ENCODE measurements around the gene PSTPIP1.

Gene PSTPIP1

GRCh38 chr15:77042955-77043920 is 48.3 kb downstream of the PSTPIP1 start:
- DNase-seq (ENCODE audit: low read depth, low spot score) = no peak

- no peak for DNase-seq (ENCODE audit: low read depth, low spot score)
These were observed 49.5 kb downstream of the PSTPIP1 start for GRCh38 chr15:77044228-77045042.

- no peak for DNase-seq (ENCODE audit: low read depth, low spot score)
These were observed 51.1 kb downstream of the PSTPIP1 start for GRCh38 chr15:77045985-77046384.

- no peak for DNase-seq (ENCODE audit: low read depth, low spot score)
These were observed 51.9 kb downstream of the PSTPIP1 start for GRCh38 chr15:77046704-77047412.

- DNase-seq (ENCODE audit: low read depth, low spot score) = no peak
These were observed 53.4 kb downstream of the PSTPIP1 start for GRCh38 chr15:77048135-77048876.

GRCh38 chr15:77052556-77052955 is 57.6 kb downstream of the PSTPIP1 start:
- DNase-seq (ENCODE audit: low read depth, low spot score) = no peak

GRCh38 chr15:77053709-77054108 is 58.8 kb downstream of the PSTPIP1 start:
- no peak for DNase-seq (ENCODE audit: low read depth, low spot score)

GRCh38 chr15:77057072-77057471 is 62.1 kb downstream of the PSTPIP1 start:
- no peak for DNase-seq (ENCODE audit: low read depth, low spot score)

- DNase-seq (ENCODE audit: low read depth, low spot score) = no peak
These were observed 62.8 kb downstream of the PSTPIP1 start for GRCh38 chr15:77057685-77058084.

GRCh38 chr15:77058468-77058867 is 63.5 kb downstream of the PSTPIP1 start:
- no peak for DNase-seq (ENCODE audit: low read depth, low spot score)

- DNase-seq (ENCODE audit: low read depth, low spot score) = no peak
These were observed 64.9 kb downstream of the PSTPIP1 start for GRCh38 chr15:77059786-77060361.

GRCh38 chr15:77060546-77060945 is 65.6 kb downstream of the PSTPIP1 start:
- DNase-seq (ENCODE audit: low read depth, low spot score) = no peak

- no peak for DNase-seq (ENCODE audit: low read depth, low spot score)
These were observed 68.3 kb downstream of the PSTPIP1 start for GRCh38 chr15:77063249-77063648.

GRCh38 chr15:77064063-77064462 is 69.1 kb downstream of the PSTPIP1 start:
- no peak for DNase-seq (ENCODE audit: low read depth, low spot score)

- no peak for DNase-seq (ENCODE audit: low read depth, low spot score)
These were observed 69.8 kb downstream of the PSTPIP1 start for GRCh38 chr15:77064539-77065308.

GRCh38 chr15:77066971-77067690 is 72.2 kb downstream of the PSTPIP1 start:
- DNase-seq (ENCODE audit: low read depth, low spot score) = no peak

- DNase-seq (ENCODE audit: low read depth, low spot score) = no peak
These were observed 72.9 kb downstream of the PSTPIP1 start for GRCh38 chr15:77067691-77068367.

GRCh38 chr15:77068633-77069032 is 73.7 kb downstream of the PSTPIP1 start:
- no peak for DNase-seq (ENCODE audit: low read depth, low spot score)
